Measurements from ENCODE around the gene BCKDK.
A peak's percentile ranks its signal among the peaks of the same experiment; 100 is the strongest.

The BCKDK gene

GRCh38 chr16:31067342-31067741 is 40.8 kb upstream of the BCKDK start:
- DNase-seq (ENCODE audit: extremely low spot score) = no peak
- TF ChIP-seq PKNOX1 (IDR thresholded peaks at IDR 0.05) = no peak
- TF ChIP-seq L3MBTL2 (conservative IDR thresholded peaks at IDR 0.05) = no peak
- TF ChIP-seq BHLHE40 (IDR thresholded peaks at IDR 0.05; ENCODE audit: borderline replicate concordance) = no peak
- no peak for TF ChIP-seq HDGF (IDR thresholded peaks at IDR 0.05; ENCODE audit: borderline replicate concordance)
- TF ChIP-seq NFRKB (IDR thresholded peaks at IDR 0.05) = no peak
- TF ChIP-seq CTBP1 (IDR thresholded peaks at IDR 0.05; ENCODE audit: borderline replicate concordance) = no peak
- no peak for TF ChIP-seq FOXK2 (IDR thresholded peaks at IDR 0.05)
- TF ChIP-seq SP1 (IDR thresholded peaks at IDR 0.05) = no peak
- no peak for TF ChIP-seq SUZ12 (IDR thresholded peaks at IDR 0.05)
- no peak for TF ChIP-seq FOXA1 (IDR thresholded peaks at IDR 0.05)
- TF ChIP-seq TARDBP (IDR thresholded peaks at IDR 0.05) = no peak
- TF ChIP-seq ARNT (IDR thresholded peaks at IDR 0.05) = no peak
- TF ChIP-seq FOXM1 (IDR thresholded peaks at IDR 0.05; ENCODE audit: borderline replicate concordance) = no peak
- no peak for TF ChIP-seq ZNF384 (IDR thresholded peaks at IDR 0.05)
- TF ChIP-seq ELF4 (IDR thresholded peaks at IDR 0.05) = no peak
- TF ChIP-seq LEF1 (IDR thresholded peaks at IDR 0.05; ENCODE audit: borderline replicate concordance) = no peak
- POLR2A ChIA-PET = no interaction called here
- CTCF ChIA-PET = no interaction called here

- TF ChIP-seq FOXM1 (IDR thresholded peaks at IDR 0.05; ENCODE audit: borderline replicate concordance) = no peak
- no peak for TF ChIP-seq BHLHE40 (IDR thresholded peaks at IDR 0.05; ENCODE audit: borderline replicate concordance)
- TF ChIP-seq SP1 (IDR thresholded peaks at IDR 0.05) = no peak
- no peak for TF ChIP-seq ZNF384 (IDR thresholded peaks at IDR 0.05)
- no peak for TF ChIP-seq ELF4 (IDR thresholded peaks at IDR 0.05)
- no peak for TF ChIP-seq HDGF (IDR thresholded peaks at IDR 0.05; ENCODE audit: borderline replicate concordance)
- TF ChIP-seq LEF1 (IDR thresholded peaks at IDR 0.05; ENCODE audit: borderline replicate concordance) = no peak
- DNase-seq (ENCODE audit: extremely low spot score) = no peak
- CTCF ChIA-PET = interaction anchor here (1.3 kb wide), 1 partner anchor 70 kb away, joined by 3 read pairs; no protein-coding TSS in a partner anchor
- POLR2A ChIA-PET = interaction anchor here (1.0 kb wide), 3 partner anchors 10 to 108 kb away, joined by 3 read pairs; partner anchors contain the start of gene FUS
These were observed 36.3 kb upstream of the BCKDK start for GRCh38 chr16:31071861-31072260.

- ChIA-PET POLR2A (interaction anchor here (1.0 to 2.4 kb wide), 9 partner anchors 9 to 119 kb away, joined by 3 to 21 read pairs (median 6); partner anchors contain the start of genes FUS and KAT8), CTCF (interaction anchor here (0.6 to 1.7 kb wide), 3 partner anchors 70 to 87 kb away, joined by 3 to 6 read pairs (median 3); no protein-coding TSS in a partner anchor)
- no peak for TF ChIP-seq SP1 (IDR thresholded peaks at IDR 0.05)
- no peak for TF ChIP-seq L3MBTL2 (conservative IDR thresholded peaks at IDR 0.05)
- no peak for TF ChIP-seq LEF1 (IDR thresholded peaks at IDR 0.05; ENCODE audit: borderline replicate concordance)
- TF ChIP-seq FOXK2 (IDR thresholded peaks at IDR 0.05) = no peak
- TF ChIP-seq NFRKB (IDR thresholded peaks at IDR 0.05) = no peak
- TF ChIP-seq ARNT (IDR thresholded peaks at IDR 0.05) = no peak
- TF ChIP-seq FOXM1 (IDR thresholded peaks at IDR 0.05; ENCODE audit: borderline replicate concordance) = no peak
- TF ChIP-seq BHLHE40 (IDR thresholded peaks at IDR 0.05; ENCODE audit: borderline replicate concordance) = no peak
- TF ChIP-seq ELF4 (IDR thresholded peaks at IDR 0.05) = no peak
- TF ChIP-seq FOXA1 (IDR thresholded peaks at IDR 0.05) = no peak
- TF ChIP-seq CTBP1 (IDR thresholded peaks at IDR 0.05; ENCODE audit: borderline replicate concordance) = no peak
- no peak for DNase-seq (ENCODE audit: extremely low spot score)
These were observed 35.5 kb upstream of the BCKDK start for GRCh38 chr16:31072540-31073141.

GRCh38 chr16:31073142-31073969 is 34.8 kb upstream of the BCKDK start:
- TF ChIP-seq LEF1 (IDR thresholded peaks at IDR 0.05; ENCODE audit: borderline replicate concordance) (peak; percentile 91), CTBP1 (IDR thresholded peaks at IDR 0.05; ENCODE audit: borderline replicate concordance) (peak; percentile 15; the same call in 1 of the 2 replicates), FOXM1 (IDR thresholded peaks at IDR 0.05; ENCODE audit: borderline replicate concordance) (peak; percentile 99), PKNOX1 (IDR thresholded peaks at IDR 0.05) (no peak), FOXA1 (IDR thresholded peaks at IDR 0.05) (no peak), SP1 (IDR thresholded peaks at IDR 0.05) (no peak), BHLHE40 (IDR thresholded peaks at IDR 0.05; ENCODE audit: borderline replicate concordance) (no peak), ARNT (IDR thresholded peaks at IDR 0.05) (peak; percentile 53), TARDBP (IDR thresholded peaks at IDR 0.05) (no peak), ZNF384 (IDR thresholded peaks at IDR 0.05) (no peak), NFRKB (IDR thresholded peaks at IDR 0.05) (no peak), ELF4 (IDR thresholded peaks at IDR 0.05) (peak; percentile 17; the same call in 1 of the 2 replicates), FOXK2 (IDR thresholded peaks at IDR 0.05) (no peak), L3MBTL2 (conservative IDR thresholded peaks at IDR 0.05) (peak; percentile 25; the same call in 1 of the 2 replicates), HDGF (IDR thresholded peaks at IDR 0.05; ENCODE audit: borderline replicate concordance) (no peak), SUZ12 (IDR thresholded peaks at IDR 0.05) (no peak)
- ChIA-PET POLR2A (interaction anchor here (0.6 to 2.8 kb wide), 23 partner anchors 10 to 800 kb away, joined by 3 to 23 read pairs (median 5); partner anchors contain the start of genes HSD3B7, KAT8, STX4 and VKORC1), CTCF (interaction anchor here (0.6 to 1.7 kb wide), 3 partner anchors 69 to 87 kb away, joined by 3 to 6 read pairs (median 5); no protein-coding TSS in a partner anchor)
- DNase-seq (ENCODE audit: extremely low spot score) = peak; percentile 88

GRCh38 chr16:31073970-31074813 is 34.0 kb upstream of the BCKDK start, which contains the start of the genes ZNF646 and ZNF668:
Gene ZNF646, plus strand, starts transcription at chr16:31074422. Its CDS starts 1,903 bp downstream, at chr16:31076325.
Gene ZNF668, minus strand, starts transcription at chr16:31074240. Its CDS starts 9,781 bp downstream, at chr16:31064459.
- TF ChIP-seq ARNT (IDR thresholded peaks at IDR 0.05) (peak; percentile 93), L3MBTL2 (conservative IDR thresholded peaks at IDR 0.05) (peak; percentile 46; the same call in 1 of the 2 replicates), ZNF384 (IDR thresholded peaks at IDR 0.05) (no peak), SP1 (IDR thresholded peaks at IDR 0.05) (no peak), BHLHE40 (IDR thresholded peaks at IDR 0.05; ENCODE audit: borderline replicate concordance) (no peak), TARDBP (IDR thresholded peaks at IDR 0.05) (no peak), PKNOX1 (IDR thresholded peaks at IDR 0.05) (peak; percentile 83), CTBP1 (IDR thresholded peaks at IDR 0.05; ENCODE audit: borderline replicate concordance) (peak; percentile 16; the same call in 1 of the 2 replicates), FOXM1 (IDR thresholded peaks at IDR 0.05; ENCODE audit: borderline replicate concordance) (no peak), SUZ12 (IDR thresholded peaks at IDR 0.05) (no peak), NFRKB (IDR thresholded peaks at IDR 0.05) (no peak), ELF4 (IDR thresholded peaks at IDR 0.05) (peak; percentile 82), HDGF (IDR thresholded peaks at IDR 0.05; ENCODE audit: borderline replicate concordance) (no peak), LEF1 (IDR thresholded peaks at IDR 0.05; ENCODE audit: borderline replicate concordance) (no peak), FOXA1 (IDR thresholded peaks at IDR 0.05) (no peak), FOXK2 (IDR thresholded peaks at IDR 0.05) (no peak)
- CTCF ChIA-PET = interaction anchor here (0.9 to 1.7 kb wide), 2 partner anchors 68 to 83 kb away, joined by 5 to 6 read pairs; no protein-coding TSS in a partner anchor
- DNase-seq (ENCODE audit: extremely low spot score) = peak; percentile 92
- POLR2A ChIA-PET = interaction anchor here (0.6 to 2.8 kb wide), 22 partner anchors 11 to 799 kb away, joined by 3 to 23 read pairs (median 5); partner anchors contain the start of genes HSD3B7, KAT8, STX4 and VKORC1

All from HEK293T (cell line).